ENCODE data around the gene ZBTB48.
A peak's percentile ranks its signal among the peaks of the same experiment; 100 is the strongest.

The ZBTB48 gene

DNA sequence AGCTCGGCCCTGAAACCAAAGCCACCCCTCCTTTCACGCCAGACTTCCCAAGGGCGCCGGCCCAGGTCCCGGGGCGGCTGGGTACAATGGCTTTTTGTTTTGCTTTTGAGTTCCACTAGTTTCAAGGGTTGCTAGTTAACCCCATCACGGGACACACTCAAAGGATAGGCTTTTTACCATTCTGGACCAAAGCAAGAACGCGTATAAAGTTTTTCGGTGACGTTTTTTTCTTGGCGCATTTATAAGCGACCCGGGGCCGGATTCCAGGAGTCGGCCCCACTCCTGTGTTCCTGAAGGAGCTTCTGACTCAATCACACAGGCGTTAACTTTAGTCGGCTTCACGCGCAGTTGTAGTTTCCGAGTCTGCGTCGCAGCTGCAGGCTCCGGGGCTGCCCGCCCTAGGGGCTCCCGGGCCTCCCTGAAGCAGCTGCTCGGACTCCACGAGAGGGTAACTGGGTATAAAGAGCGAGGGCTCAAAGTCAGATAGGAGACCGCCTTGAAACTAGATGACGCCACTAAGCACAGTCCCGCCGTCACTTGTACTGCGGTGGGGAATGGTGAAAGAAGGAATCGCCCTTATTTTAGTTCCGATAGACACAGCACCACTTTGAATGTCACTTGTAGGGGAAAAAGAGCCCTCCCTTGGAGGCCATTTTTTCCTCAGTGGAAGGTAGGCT lies 23.6 kb downstream of the ZBTB48 start:
- TF ChIP-seq POLR2AphosphoS5 (IDR thresholded peaks at IDR 0.05; ENCODE audit: low read depth) (no peak), GABPA (IDR thresholded peaks at IDR 0.05; ENCODE audit: low read depth) (no peak)
- TF ChIP-seq, protein P1, sequence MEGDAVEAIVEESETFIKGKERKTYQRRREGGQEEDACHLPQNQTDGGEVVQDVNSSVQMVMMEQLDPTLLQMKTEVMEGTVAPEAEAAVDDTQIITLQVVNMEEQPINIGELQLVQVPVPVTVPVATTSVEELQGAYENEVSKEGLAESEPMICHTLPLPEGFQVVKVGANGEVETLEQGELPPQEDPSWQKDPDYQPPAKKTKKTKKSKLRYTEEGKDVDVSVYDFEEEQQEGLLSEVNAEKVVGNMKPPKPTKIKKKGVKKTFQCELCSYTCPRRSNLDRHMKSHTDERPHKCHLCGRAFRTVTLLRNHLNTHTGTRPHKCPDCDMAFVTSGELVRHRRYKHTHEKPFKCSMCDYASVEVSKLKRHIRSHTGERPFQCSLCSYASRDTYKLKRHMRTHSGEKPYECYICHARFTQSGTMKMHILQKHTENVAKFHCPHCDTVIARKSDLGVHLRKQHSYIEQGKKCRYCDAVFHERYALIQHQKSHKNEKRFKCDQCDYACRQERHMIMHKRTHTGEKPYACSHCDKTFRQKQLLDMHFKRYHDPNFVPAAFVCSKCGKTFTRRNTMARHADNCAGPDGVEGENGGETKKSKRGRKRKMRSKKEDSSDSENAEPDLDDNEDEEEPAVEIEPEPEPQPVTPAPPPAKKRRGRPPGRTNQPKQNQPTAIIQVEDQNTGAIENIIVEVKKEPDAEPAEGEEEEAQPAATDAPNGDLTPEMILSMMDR (IDR thresholded peaks at IDR 0.05; ENCODE audit: insufficient read depth, low read length): no peak
- peak in 1 of 2 experiments; percentile 54 for DNase-seq (ENCODE audit: low read depth in 1 of 2, low spot score in 1 of 2)
- Histone ChIP-seq H3K4me3 (replicated peaks; ENCODE audit: insufficient read depth, low read length) (peak overlapping the region; percentile 93), H3K27ac (replicated peaks) (peak overlapping the region; percentile 90), H3K27me3 (ENCODE audit: insufficient read depth, poor library complexity, severe bottlenecking) (no peaks in the 10 kb centered on the region)

DNA sequence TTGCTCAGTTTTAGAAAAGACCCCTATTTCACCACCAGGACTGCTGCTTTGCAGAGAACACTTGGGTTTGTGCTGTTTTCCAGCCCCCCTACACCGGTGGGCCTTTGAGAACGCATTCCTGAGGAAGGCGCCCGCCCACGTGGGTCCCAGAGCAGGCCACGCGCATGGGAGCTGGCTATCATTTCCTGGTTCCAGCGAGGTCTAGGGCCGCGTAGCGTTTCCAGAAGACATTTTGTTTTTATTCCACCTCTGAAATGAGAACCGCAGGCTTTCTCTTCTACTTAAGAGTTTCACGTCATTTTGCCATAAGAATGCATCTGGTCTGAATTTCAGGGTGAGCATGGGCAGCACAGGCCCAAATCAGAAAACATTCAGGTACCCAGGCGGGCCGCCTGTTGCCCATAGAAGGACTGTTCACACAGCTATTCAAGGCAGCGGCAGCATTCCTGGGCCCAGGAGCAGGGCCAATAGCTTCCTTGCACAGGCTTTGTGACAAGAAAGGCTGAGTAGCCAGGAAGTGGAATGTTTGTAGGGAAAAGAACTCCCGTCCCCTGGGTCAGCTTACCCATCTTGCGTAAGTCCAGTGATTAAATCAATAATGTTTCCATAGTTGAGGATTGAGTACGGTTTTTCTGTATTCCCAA lies 24.2 kb downstream of the ZBTB48 start:
- peak overlapping the region; percentile 90 for H3K27ac ChIP-seq (replicated peaks)
- no peak for TF ChIP-seq SPI1 (IDR thresholded peaks at IDR 0.05; ENCODE audit: borderline replicate concordance, low read depth)
- TF ChIP-seq, protein P1 (IDR thresholded peaks at IDR 0.05; ENCODE audit: insufficient read depth, low read length): no peak
- TF ChIP-seq, protein P2, sequence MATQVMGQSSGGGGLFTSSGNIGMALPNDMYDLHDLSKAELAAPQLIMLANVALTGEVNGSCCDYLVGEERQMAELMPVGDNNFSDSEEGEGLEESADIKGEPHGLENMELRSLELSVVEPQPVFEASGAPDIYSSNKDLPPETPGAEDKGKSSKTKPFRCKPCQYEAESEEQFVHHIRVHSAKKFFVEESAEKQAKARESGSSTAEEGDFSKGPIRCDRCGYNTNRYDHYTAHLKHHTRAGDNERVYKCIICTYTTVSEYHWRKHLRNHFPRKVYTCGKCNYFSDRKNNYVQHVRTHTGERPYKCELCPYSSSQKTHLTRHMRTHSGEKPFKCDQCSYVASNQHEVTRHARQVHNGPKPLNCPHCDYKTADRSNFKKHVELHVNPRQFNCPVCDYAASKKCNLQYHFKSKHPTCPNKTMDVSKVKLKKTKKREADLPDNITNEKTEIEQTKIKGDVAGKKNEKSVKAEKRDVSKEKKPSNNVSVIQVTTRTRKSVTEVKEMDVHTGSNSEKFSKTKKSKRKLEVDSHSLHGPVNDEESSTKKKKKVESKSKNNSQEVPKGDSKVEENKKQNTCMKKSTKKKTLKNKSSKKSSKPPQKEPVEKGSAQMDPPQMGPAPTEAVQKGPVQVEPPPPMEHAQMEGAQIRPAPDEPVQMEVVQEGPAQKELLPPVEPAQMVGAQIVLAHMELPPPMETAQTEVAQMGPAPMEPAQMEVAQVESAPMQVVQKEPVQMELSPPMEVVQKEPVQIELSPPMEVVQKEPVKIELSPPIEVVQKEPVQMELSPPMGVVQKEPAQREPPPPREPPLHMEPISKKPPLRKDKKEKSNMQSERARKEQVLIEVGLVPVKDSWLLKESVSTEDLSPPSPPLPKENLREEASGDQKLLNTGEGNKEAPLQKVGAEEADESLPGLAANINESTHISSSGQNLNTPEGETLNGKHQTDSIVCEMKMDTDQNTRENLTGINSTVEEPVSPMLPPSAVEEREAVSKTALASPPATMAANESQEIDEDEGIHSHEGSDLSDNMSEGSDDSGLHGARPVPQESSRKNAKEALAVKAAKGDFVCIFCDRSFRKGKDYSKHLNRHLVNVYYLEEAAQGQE (IDR thresholded peaks at IDR 0.05; ENCODE audit: insufficient replicate concordance, low read depth): no peak
- TF ChIP-seq POLR2AphosphoS5 (IDR thresholded peaks at IDR 0.05; ENCODE audit: low read depth): no peak
- no peak for TF ChIP-seq GABPA (IDR thresholded peaks at IDR 0.05; ENCODE audit: low read depth)
- no peak for DNase-seq (ENCODE audit: low read depth in 1 of 2, low spot score in 1 of 2)
- H3K27me3 ChIP-seq (ENCODE audit: insufficient read depth, poor library complexity, severe bottlenecking): no peaks in the 10 kb centered on the region
- H3K4me3 ChIP-seq (replicated peaks; ENCODE audit: insufficient read depth, low read length): no peak overlapping the region

DNA sequence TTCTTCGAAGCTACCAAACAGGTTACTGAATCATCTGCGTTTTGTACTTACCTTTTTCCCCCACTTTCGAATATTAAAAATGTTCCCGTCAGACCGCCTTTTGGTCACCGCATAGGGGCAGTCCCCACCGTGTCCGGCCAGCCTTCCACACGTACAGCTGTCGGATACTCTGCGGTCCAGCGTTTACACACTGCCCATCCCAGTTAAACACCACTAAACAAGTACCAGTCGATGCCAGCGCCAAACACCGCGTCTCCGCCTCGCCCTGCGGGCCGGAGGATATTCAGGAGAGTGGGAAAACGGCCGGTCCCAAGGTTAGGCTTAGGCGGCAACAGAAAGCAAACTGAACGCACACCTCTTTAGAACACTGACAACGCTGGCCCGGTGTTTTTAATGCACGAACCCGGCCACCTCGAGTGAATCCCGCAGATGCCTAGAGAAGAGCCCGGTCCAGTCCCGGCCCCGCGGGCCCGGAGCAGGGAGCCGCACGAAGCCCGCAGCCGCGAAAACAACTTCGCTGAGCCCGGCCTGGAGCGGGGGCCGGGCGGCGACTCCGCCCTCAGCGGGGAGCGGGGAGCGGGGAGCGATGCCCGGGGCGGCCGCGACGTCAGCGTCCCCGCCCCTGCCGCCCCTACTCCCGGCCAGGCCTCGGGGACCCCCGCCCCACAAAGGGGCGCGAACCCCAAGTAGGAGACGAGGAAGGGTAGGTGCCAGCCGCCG lies 33.0 kb downstream of the ZBTB48 start:
- TF ChIP-seq, protein P1 (IDR thresholded peaks at IDR 0.05; ENCODE audit: insufficient read depth, low read length): no peak
- TF ChIP-seq POLR2AphosphoS5 (IDR thresholded peaks at IDR 0.05; ENCODE audit: low read depth) (no peak), SPI1 (IDR thresholded peaks at IDR 0.05; ENCODE audit: borderline replicate concordance, low read depth) (no peak), GABPA (IDR thresholded peaks at IDR 0.05; ENCODE audit: low read depth) (no peak)
- TF ChIP-seq, protein P2 (IDR thresholded peaks at IDR 0.05; ENCODE audit: insufficient replicate concordance, low read depth): no peak
- Histone ChIP-seq H3K27me3 (ENCODE audit: insufficient read depth, poor library complexity, severe bottlenecking) (no peaks in the 10 kb centered on the region), H3K27ac (replicated peaks) (peak overlapping the region; percentile 43), H3K4me3 (replicated peaks; ENCODE audit: insufficient read depth, low read length) (peak overlapping the region; percentile 83)
- peak in 1 of 2 experiments; percentile 28 for DNase-seq (ENCODE audit: low read depth in 1 of 2, low spot score in 1 of 2)

Data from HL-60 (cell line).